ENCODE data around the gene ZNF132.

The ZNF132 gene

GRCh38 chr19:58386576-58387337, 53.2 kb downstream of the ZNF132 start, which contains the start of gene RPS5:
Gene RPS5 (plus strand): TSS chr19:58387269. CDS start chr19:58388138, 869 bp downstream.
- peak within 1 kb of the TSS; percentile 98 for H3K27ac ChIP-seq
- TF ChIP-seq, protein P1, sequence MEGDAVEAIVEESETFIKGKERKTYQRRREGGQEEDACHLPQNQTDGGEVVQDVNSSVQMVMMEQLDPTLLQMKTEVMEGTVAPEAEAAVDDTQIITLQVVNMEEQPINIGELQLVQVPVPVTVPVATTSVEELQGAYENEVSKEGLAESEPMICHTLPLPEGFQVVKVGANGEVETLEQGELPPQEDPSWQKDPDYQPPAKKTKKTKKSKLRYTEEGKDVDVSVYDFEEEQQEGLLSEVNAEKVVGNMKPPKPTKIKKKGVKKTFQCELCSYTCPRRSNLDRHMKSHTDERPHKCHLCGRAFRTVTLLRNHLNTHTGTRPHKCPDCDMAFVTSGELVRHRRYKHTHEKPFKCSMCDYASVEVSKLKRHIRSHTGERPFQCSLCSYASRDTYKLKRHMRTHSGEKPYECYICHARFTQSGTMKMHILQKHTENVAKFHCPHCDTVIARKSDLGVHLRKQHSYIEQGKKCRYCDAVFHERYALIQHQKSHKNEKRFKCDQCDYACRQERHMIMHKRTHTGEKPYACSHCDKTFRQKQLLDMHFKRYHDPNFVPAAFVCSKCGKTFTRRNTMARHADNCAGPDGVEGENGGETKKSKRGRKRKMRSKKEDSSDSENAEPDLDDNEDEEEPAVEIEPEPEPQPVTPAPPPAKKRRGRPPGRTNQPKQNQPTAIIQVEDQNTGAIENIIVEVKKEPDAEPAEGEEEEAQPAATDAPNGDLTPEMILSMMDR (conservative IDR thresholded peaks at IDR 0.05; ENCODE audit: low read depth): no peak
- peak; percentile 98 for DNase-seq (ENCODE audit: low spot score)
- ChIA-PET CTCF (no interaction called here), POLR2A (ENCODE audit: low non-redundant PET) (interaction anchor here (1.2 kb wide), 1 partner anchor 22 kb away, joined by 3 read pairs; the partner anchor contains the start of gene ZNF584)

DNA sequence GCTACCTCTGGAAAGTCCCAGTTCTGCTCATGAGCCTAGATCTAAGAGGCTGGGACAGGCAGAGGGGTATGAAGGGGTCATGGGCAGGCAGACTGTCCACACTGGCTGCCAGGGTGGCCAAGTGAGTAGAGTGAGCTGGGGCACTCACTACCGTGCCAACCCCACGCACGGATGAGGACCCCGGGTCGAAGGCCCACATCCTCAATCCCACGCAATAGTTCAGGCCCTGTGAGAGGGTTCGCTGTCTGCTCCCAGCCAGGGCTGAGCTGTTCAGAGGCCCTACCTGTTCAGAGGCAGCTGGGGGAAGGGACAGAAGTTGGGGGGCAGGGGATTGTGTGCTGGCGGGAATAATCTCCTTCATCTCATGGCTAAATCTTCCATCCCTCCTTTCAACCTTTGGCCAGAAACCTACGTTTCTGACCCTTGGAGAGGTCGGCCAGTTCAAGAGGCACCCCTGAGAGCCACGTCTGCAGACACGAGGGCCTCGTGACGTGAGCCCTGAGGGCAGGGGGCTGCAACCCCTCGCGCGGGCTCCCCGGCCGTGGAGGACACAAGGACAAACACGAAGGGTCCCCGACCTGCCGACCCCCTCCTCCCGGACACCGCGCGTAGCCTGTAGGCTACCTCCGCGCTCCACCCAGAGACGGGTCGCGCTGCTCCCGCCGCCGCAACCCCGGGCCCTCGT, 53.9 kb downstream of the ZNF132 start:
- peak overlapping the region; percentile 98 for H3K27ac ChIP-seq
- POLR2A ChIA-PET (ENCODE audit: low non-redundant PET): interaction anchor here (1.2 kb wide), 1 partner anchor 23 kb away, joined by 3 read pairs; the partner anchor contains the start of gene ZNF584
- CTCF ChIA-PET: no interaction called here
- TF ChIP-seq, protein P1 (conservative IDR thresholded peaks at IDR 0.05; ENCODE audit: low read depth): no peak
- DNase-seq (ENCODE audit: low spot score): no peak

DNA sequence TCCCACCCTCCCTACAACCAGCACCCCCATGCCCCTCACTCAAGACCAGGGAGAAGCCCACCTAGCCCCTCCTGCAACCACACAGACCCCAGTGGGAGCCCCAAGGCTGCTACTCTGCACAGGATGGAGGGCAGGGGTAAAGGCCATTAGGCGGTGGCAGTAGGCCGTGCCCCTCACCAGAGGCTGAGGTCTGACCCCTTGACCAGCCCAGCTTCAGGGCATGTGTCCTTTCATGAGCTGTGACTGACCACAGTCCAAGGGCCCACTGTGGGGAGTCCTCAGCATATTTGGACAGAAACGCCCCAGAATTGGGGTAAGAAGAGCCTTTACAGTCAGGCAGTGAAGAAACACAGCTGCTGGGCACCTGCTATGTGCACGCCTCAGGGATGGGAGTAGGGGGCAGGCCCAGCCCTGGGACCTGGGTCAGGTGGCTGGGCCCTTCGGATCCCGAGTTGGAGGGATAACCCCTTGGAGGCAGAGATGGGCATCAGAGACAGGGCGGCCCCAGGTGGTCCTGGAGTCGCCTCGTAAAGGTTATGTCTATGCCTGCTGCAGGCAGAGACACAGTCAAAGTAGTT, 54.6 kb downstream of the ZNF132 start:
- TF ChIP-seq, protein P1 (conservative IDR thresholded peaks at IDR 0.05; ENCODE audit: low read depth): no peak
- H3K27ac ChIP-seq: peak overlapping the region; percentile 98
- ChIA-PET CTCF (no interaction called here), POLR2A (ENCODE audit: low non-redundant PET) (no interaction called here)
- DNase-seq (ENCODE audit: low spot score): no peak

DNA sequence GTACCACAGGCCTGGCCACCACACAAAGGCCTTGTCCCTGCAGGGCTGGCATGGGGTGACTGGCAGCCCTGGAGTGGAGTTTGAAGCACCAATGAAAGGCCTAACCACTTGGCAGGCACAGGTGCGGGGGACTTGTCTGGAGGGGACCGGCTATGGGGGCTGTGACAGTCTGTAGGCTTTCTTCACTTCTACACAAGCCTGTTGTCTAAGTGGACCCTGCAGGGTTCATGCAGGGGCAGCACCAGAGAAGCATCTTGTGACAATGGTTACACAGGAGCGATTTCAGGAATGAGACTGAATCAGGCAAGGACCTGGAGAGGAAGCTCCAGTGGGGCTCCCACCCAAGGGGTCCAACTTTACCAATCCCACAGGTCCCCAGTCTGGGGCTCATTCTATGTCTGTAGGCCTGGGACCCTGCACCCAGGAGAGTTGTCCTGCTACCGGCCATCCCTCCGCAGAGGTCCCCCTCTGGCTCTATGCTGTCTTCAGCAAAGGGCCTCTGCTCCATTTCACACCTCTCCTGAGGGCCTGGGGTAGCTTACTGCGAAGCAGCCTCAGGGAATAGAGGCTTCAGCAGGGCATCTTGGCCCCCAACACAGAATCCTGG, 56.9 kb downstream of the ZNF132 start:
- ChIA-PET POLR2A (ENCODE audit: low non-redundant PET) (no interaction called here), CTCF (no interaction called here)
- H3K27ac ChIP-seq: peak overlapping the region; percentile 98
- DNase-seq (ENCODE audit: low spot score): no peak
- TF ChIP-seq, protein P1 (conservative IDR thresholded peaks at IDR 0.05; ENCODE audit: low read depth): no peak
